K562 (cell line): ENCODE measurements around the gene FGFR1OP2.

Source experiments
- CREB1 ChIP-seq, 2 experiments: sonication (generic) in 1 of 2; formaldehyde crosslinking in 1 of 2; IDR thresholded peaks; 2 replicates each; pipeline versions ENCODE4 v1.6.1 to v1.8.0; 2012 to 2022; ENCODE audit warnings: inconsistent platforms in 1 of 2, mild to moderate bottlenecking in 1 of 2, missing genetic modification reagents in 1 of 2, moderate library complexity in 1 of 2
- EZH2 ChIP-seq: IDR thresholded peaks from 2 replicates; pipeline ENCODE4 v1.6.1; 2012; ENCODE audit warnings: low read depth, mild to moderate bottlenecking, inconsistent platforms, low read length, borderline replicate concordance
- KLF6 ChIP-seq: fragments of 250-450 bp; sonication (Bioruptor Pico); IDR thresholded peaks from 2 replicates; pipeline ENCODE4 v1.4.0; 2020; ENCODE audit warnings: mild to moderate bottlenecking, moderate library complexity, borderline replicate concordance
- POLR2AphosphoS5 ChIP-seq: IDR thresholded peaks from 2 replicates; pipeline ENCODE4 v1.6.1; 2011; ENCODE audit warnings: mild to moderate bottlenecking, low read depth, low read length, moderate library complexity; ENCODE audit not compliant: control insufficient read depth, insufficient read depth
- POLR3G ChIP-seq: IDR thresholded peaks from 2 replicates; pipeline ENCODE4 v1.6.1; 2011; ENCODE audit not compliant: insufficient read length, insufficient replicate concordance; ENCODE audit errors: extremely low read depth
- PRDM10 ChIP-seq: fragments of 450-650 bp; IDR thresholded peaks from 2 replicates; pipeline ENCODE4 v1.6.1; 2018; ENCODE audit not compliant: partially characterized antibody
- TSHZ1 ChIP-seq: fragments of 250-450 bp; sonication (Bioruptor Pico); IDR thresholded peaks from 2 replicates; pipeline ENCODE4 v1.4.0; 2020; ENCODE audit warnings: mild to moderate bottlenecking, moderate library complexity
- ZBTB33 ChIP-seq: sonication (generic); formaldehyde crosslinking; IDR thresholded peaks from 2 replicates; pipeline ENCODE4 v1.8.1; 2023; ENCODE audit warnings: mild to moderate bottlenecking, missing genetic modification reagents
- ZBTB7A ChIP-seq: IDR thresholded peaks from 2 replicates; pipeline ENCODE4 v1.6.1; 2011; ENCODE audit warnings: low read depth, mild to moderate bottlenecking, low read length, moderate library complexity, borderline replicate concordance; ENCODE audit not compliant: control insufficient read depth
- ZC3H11A ChIP-seq: IDR thresholded peaks from 2 replicates; pipeline ENCODE4 v1.6.1; 2012; ENCODE audit warnings: low read depth, low read length, improper control_type of control experiment
- ZNF77 ChIP-seq: fragments of 250-450 bp; sonication (Bioruptor Pico); IDR thresholded peaks from 2 replicates; pipeline ENCODE4 v1.5.0; 2020
- TF ChIP-seq, protein P1 (sequence below), 3 experiments: IDR thresholded peaks in 2 of 3; conservative IDR thresholded peaks in 1 of 3; 2 replicates each; pipeline ENCODE4 v1.5.1; 2011 to 2012; ENCODE audit warnings: low read length in 3 of 3, mild to moderate bottlenecking in 3 of 3, control low read depth in 2 of 3, improper control_type of control experiment in 1 of 3, inconsistent platforms in 1 of 3, low read depth in 1 of 3, mixed read lengths in 1 of 3, moderate library complexity in 1 of 3; ENCODE audit not compliant: insufficient read depth in 2 of 3

GRCh38 chr12:26988703-26989102 lies 50.4 kb downstream of the FGFR1OP2 start:
- TF ChIP-seq ZBTB33 (no peak), ZBTB7A (no peak), EZH2 (no peak), KLF6 (CRISPR knock-in tag) (no peak), TSHZ1 (CRISPR knock-in tag) (no peak), ZC3H11A (no peak), ZNF77 (CRISPR knock-in tag) (no peak), POLR3G (no peak), PRDM10 (no peak), CREB1 (IDR thresholded peaks at IDR 0.05) (no peak), CREB1 (CRISPR knock-in tag; IDR thresholded peaks at IDR 0.05) (no peak), POLR2AphosphoS5 (no peak)
- TF ChIP-seq, protein P1, sequence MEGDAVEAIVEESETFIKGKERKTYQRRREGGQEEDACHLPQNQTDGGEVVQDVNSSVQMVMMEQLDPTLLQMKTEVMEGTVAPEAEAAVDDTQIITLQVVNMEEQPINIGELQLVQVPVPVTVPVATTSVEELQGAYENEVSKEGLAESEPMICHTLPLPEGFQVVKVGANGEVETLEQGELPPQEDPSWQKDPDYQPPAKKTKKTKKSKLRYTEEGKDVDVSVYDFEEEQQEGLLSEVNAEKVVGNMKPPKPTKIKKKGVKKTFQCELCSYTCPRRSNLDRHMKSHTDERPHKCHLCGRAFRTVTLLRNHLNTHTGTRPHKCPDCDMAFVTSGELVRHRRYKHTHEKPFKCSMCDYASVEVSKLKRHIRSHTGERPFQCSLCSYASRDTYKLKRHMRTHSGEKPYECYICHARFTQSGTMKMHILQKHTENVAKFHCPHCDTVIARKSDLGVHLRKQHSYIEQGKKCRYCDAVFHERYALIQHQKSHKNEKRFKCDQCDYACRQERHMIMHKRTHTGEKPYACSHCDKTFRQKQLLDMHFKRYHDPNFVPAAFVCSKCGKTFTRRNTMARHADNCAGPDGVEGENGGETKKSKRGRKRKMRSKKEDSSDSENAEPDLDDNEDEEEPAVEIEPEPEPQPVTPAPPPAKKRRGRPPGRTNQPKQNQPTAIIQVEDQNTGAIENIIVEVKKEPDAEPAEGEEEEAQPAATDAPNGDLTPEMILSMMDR (IDR thresholded peaks at IDR 0.05 in 2 of 3, conservative IDR thresholded peaks at IDR 0.05 in 1 of 3; ENCODE audit: insufficient read depth in 2 of 3, low read depth in 1 of 3, low read length in 3 of 3) = no peak
